Measurements from ENCODE around the gene ELP5.

DNA sequence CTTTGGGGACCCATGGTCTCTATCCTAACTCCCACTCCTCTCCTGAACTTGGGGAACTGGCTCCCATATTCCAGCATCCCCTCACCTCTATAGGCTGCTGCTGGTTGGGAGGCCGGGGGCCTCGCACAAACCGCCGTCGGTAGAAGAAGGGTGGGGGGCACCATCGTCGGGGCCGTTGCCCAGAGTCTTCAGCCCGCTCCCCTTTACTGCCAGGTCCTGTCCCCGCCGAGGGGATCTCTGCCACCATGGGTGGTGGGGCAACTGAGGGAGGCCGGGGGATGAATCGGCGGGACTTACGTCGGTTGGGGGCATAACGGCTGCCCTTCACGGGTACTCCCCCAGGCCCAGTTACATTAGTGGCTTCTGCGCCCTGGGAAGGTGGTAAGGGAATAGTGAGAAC lies 38.2 kb downstream of the ELP5 start:
- TF ChIP-seq, protein P1, sequence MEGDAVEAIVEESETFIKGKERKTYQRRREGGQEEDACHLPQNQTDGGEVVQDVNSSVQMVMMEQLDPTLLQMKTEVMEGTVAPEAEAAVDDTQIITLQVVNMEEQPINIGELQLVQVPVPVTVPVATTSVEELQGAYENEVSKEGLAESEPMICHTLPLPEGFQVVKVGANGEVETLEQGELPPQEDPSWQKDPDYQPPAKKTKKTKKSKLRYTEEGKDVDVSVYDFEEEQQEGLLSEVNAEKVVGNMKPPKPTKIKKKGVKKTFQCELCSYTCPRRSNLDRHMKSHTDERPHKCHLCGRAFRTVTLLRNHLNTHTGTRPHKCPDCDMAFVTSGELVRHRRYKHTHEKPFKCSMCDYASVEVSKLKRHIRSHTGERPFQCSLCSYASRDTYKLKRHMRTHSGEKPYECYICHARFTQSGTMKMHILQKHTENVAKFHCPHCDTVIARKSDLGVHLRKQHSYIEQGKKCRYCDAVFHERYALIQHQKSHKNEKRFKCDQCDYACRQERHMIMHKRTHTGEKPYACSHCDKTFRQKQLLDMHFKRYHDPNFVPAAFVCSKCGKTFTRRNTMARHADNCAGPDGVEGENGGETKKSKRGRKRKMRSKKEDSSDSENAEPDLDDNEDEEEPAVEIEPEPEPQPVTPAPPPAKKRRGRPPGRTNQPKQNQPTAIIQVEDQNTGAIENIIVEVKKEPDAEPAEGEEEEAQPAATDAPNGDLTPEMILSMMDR (IDR thresholded peaks at IDR 0.05): no peak
- TF ChIP-seq POLR2A (IDR thresholded peaks at IDR 0.05): no peak

Data from esophagus squamous epithelium (tissue), 4 donors.